NCI-H1048 (cell line): ENCODE results near the gene OR10D3.
"Not testable (repeated sequence)": the region's sequence is repeated elsewhere in the genome, so short reads cannot be mapped to it uniquely, and the experiment has no call there.

Experiments used
- DNase-seq: peaks from one replicate; lab custom pipeline; 2025; lab: John Stamatoyannopoulos, UW

Gene OR10D3, protein sequence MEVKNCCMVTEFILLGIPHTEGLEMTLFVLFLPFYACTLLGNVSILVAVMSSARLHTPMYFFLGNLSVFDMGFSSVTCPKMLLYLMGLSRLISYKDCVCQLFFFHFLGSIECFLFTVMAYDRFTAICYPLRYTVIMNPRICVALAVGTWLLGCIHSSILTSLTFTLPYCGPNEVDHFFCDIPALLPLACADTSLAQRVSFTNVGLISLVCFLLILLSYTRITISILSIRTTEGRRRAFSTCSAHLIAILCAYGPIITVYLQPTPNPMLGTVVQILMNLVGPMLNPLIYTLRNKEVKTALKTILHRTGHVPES

DNA sequence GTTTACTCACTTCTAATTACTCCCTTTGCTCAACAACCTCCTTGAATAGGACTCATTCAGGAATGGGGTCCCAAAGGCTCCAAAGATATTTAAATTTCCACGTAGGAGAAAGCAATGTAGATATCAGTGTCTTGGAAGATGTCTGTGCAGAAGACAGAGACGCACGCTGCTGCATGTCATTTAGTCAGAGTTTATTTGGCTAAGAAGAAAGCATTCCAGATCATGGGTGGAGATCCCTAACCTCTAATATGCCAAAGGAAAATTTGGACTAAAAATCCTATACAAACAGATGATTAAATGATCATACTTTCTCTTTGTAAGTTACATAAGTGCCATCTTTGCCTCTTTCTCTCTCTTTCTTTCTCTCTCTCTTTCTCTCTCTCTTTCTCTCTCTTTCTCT lies at the start of gene OR10D3:
TSS of gene OR10D3 (plus strand) at position 278 of the 400 bp plus-strand sequence. CDS start 1,925 bp downstream, outside the sequence.
- DNase-seq, result no peak

DNA sequence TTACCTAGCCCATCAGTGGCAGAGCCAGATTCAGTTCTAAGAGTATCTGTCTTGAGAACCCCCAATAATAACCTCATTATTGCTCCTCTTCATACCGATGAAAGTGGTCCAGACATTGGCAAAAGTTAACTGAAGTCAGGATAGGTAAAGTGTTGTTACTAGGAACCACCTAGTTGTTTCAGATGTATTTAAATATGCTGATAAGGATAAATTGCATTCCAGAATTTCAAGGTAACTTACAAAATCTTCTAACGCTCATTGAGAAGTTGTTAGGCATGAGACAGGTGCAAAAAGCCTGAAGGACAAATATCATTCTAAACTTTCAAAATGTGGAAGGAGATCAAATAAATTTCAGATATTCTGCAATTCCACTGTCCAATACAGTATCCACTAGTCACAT lies 40.1 kb upstream of the OR10D3 start:
- no peak for DNase-seq

DNA sequence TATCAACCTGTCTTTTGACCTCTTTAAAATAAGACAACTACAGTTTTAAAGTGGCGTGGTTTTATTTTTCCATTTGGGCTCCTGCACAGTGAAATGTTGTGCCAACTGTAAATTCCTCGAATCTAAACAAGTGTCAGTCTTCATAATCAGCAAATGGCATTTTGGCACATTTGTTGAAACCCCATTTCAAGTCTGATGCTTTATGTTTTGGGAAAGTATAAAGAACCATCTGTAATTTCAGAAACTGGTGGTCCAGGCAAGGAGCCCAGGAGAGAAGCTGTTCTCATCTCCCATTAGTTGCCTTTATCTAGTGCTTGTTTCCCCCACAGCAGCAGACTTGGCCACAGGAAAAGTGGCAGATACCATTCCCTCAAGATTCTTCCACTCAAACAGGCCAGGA lies 35.2 kb upstream of the OR10D3 start:
- DNase-seq, result no peak

DNA sequence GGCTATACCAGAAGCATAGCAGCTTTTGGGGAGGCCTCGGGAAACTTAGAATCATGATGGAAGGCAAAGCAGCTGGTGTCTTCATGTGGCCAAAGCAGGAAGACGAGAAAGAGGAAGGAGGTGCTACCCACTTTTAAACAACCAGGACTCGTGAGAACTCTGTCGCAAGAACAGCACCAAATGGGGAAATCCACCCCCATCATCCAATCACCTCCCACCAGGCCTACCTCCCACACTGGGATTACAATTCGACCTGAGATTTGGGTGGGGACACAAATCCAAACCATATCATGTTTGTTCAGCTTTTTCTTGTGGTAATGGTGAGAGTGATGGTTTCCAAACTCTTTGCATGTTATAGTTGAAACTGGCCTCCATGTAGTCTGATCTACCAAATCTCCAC lies 32.5 kb upstream of the OR10D3 start:
- no peak for DNase-seq

DNA sequence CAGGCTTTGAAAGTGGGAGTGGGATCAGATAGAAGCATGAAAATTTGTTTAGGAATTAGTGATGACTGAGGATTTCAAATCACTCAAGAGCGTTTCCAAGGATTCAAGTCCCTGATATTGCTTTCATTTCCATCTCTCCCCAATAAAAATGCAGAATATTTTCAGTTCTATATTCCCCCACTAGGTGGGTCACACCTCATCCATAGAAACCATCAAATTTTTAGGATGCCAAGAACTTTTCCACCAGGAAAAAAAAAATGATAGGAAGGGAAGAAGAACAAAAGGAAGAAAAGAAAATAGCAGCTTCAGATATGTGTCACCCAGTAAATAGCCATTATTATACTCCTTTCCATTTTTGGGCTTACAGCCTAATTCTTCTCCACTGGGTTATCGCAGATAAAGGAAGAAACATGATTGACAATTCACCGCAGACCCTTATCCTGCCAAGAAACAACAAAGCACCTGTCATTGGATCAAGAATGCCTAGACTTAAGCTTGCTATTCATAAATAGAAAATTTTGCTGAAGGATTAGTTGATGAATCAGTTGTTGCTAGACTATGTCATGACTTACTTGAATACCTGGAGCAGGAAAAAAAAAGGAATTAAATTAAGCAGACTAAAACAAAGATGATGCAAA lies 30.3 kb upstream of the OR10D3 start:
- DNase-seq, result no peak

DNA sequence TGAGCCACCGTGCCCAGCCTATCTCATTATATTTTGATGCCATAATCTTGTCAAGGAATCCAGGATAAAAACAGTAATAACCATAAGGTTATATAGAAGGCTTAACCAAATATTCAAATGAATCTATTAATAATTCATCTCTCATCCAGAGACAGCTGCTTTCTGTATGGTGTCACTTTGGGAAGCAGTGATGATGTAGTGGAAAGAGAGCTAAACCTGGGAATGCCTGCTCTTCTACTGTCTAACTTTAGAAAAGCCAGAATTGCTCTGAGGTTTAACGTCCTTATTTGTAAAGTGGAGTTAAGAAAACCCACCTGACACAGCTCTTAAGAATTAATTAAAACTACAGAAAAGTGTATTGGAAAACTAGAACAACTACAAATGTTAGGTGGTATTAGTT lies 29.3 kb upstream of the OR10D3 start:
- no peak for DNase-seq

DNA sequence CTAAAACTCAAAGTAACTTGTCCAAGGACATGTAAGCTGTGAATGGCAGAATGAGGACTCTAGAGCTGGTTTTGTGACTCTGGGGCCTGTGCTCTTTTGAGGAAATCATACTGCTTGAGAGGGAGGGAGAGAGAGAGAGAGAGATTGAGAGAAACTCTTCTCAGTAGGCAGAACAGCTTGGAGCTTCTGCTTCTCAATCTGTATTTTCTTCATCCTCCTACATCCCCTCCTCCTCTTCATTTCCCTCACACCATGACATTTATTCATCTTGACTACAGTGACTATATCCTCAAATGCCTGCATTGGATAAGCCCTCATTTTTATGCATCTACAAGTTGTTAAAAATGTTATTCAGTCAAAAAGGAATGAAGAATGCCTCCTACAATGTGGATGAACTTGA lies 23.7 kb upstream of the OR10D3 start:
- no peak for DNase-seq

DNA sequence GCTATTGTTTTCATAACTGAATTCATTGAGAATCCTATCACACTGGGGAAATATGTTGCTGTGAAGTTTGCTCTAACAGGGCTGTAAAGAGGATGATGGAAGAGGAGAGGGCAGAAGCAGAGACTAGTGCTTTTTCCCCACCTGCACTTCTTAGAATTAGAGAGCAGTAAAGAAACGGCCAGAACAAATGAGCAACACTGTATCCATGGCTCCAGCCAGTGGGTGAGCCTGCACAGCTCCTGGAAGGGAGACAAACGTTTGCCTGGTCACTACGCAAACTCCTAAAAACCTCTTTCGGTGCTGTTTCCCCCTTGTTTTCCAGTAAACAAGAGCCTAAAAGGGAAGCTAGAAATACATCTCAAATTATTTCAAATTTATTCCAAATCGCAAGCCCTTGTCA lies 22.2 kb upstream of the OR10D3 start:
- no peak for DNase-seq

DNA sequence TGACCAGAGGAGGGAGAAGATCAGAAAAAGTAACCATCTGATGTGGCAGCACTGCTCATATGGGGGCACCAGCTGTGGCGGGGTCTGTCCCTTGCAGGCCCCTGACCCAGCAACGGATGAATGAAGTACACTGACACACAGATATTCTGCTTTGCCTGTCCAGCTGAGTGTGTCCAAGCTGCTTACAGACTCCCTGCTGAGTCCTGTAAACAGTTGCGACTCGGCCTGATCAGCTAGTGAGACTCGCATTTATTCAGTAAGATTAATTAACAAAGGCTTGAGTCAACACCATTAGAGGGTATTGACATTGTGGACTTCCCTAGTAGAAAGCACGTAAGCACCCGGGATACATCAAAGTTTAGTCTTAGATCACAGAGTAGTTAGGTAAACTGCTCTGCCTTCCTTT lies 15.3 kb upstream of the OR10D3 start:
- no peak for DNase-seq

DNA sequence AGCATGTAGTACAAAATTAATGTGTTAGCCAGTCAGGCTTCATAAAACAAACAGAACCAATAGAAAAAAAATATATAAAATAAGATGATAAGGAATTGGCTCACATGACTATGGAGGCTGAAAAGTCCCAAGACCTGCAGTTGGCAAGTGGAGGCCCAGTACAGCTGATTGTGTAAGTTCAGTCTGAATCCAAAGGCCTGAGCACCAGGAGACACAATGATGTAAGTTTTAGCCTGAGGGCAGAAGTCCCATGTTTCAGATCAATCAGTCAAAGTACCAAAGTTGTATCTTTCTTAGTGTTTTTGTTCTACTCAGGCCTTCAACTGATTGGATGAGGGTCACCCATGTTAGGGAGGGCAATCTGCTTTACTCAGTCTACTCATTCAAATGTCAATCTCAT lies 14.3 kb upstream of the OR10D3 start:
- DNase-seq, result no peak

DNA sequence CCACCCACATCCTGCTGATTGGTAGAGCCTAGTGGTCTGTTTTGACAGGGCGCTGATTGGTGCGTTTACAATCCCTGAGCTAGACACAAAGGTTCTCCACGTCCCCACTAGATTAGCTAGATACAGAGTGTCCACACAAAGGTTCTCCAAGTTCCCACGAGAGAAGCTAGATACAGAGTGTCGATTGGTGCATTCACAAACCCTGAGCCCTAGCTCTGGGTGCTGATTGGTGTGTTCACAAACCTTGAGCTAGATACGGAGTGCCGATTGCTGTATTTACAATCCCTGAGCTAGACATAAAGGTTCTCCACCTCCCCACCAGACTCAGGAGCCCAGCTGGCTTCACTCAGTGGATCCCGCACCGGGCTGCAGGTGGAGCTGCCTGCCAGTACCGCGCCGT lies 12.8 kb upstream of the OR10D3 start:
- not testable (repeated sequence) for DNase-seq

DNA sequence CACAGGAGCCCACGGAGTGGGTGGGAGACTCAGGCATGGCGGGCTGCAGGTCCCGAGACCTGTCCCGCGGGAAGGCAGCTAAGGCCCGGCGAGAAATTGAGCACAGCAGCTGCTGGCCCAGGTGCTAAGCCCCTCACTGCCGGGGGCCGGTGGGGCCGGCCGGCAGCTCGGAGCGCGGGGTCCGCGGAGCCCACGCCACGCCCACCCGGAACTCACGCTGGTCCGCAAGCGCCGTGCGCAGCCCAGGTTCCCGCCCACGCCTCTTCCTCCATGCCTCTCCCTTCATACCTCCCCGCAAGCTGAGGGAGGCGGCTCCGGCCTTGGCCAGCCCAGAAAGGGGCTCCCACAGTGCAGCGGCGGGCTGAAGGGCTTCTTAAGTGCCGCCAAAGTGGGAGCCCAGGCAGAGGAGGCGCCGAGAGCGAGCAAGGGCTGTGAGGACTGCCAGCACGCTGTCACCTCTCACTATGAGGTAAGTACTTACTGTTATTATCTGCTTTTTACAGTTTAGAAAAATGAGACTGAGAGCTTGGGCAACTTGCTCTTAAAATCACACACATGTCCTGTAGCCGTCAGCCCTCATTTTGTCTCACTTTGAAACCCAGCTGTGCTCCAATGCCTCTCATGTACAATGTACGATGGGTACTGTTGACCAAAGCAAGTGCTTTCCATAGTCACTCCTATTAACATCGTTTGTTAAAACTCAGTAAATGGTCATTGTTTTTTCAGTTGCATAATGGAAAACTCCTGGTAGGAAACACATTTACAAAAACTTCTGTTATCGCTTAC lies 12.2 kb upstream of the OR10D3 start:
- no peak for DNase-seq

DNA sequence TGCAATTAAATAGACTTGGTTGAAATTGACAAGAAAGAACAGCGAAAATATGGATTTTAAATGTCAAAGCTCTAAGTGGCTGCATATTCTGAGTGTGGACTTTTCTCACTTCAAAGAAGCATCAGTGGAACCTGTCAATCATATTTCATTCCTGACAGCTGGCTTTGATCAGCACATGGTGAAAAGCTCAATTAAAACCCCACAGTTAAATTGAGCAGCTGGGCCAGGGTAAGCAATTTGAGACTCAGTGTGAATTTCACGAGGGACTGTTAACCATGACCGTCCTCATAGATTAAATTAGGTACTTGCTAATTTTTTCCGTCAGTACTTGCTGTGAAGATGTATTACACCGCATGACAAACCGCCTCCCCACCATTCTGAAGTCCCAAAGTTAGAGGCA lies 11.0 kb upstream of the OR10D3 start:
- DNase-seq, result no peak

DNA sequence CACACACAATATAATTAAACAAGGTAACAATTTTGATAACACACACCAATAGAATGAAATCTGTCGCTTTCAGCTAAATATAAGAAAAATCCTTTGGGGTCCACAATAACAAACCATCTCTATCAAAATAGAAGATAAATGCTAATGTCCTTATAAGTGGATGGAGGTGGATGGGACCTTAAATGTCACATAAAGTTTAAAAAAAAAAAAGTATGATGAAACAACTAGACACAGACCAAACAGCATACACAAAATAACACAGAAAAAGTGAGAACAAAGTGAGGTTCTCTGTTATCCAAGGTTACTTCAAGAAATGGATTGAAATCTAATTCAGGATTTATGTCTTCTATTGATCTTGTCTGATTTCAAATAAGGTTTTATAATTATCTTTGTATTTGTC lies 10.5 kb upstream of the OR10D3 start:
- DNase-seq, result no peak

DNA sequence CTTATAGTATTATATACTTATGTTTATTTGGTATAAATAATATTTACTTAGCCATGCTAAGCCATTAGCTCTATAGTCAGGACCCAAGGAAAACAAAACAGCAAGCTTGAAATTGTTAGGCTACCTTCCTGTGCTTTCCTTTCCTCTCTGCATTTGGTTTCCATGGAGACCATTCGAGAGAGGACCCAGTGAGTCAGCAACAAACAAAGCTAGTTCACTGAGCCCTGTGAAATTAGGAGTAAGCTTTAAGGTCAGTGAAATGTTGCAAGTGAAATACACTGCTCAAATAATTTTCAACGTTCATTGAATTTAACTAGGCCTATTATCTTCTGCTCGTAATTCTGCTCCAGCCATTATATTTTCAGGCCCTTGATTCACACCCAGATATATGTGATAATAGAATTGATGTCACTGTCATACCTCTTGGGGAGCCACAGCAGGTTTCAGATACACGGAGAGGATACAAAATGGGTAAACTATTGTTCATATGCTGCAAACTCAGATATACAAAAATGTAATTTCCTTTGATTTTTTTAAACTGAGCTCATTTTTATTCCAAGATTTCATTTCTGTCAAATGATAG lies 9.1 kb upstream of the OR10D3 start:
- no peak for DNase-seq

DNA sequence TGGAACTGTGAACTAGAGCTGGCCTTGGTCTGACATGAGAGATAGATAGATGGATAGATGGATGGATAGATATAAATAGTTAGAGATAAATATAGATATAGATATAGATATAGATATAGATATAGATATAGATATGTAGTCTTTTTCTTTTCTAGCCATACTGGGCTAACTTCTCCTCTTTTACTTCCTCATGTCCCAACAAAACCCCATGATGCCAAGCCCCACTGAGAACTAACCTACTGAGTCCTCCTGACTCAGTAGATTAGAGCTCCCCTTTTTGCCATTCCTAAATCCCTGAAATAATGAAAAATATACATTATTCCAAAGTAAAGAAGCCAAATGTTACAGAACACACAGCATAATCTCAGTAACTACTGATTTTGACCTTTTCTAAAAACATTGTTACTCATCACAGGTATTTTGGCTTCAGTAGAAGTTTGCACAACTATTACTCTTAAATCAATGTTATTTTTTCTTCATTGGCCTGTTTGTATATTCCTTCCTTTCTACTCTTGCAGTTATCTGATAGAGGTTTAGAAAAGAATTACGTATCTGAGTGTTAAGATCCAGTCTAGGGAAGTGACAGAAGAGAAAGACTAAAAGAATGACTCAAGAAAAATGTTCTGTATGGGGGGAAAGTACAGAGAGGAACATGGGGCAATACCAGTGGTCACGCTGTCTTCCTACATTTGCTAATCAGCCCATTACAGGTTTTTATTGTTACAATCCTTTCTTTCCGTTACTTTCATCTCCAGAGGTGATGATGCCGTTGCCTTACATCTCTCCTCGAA lies 6.0 kb upstream of the OR10D3 start:
- no peak for DNase-seq

DNA sequence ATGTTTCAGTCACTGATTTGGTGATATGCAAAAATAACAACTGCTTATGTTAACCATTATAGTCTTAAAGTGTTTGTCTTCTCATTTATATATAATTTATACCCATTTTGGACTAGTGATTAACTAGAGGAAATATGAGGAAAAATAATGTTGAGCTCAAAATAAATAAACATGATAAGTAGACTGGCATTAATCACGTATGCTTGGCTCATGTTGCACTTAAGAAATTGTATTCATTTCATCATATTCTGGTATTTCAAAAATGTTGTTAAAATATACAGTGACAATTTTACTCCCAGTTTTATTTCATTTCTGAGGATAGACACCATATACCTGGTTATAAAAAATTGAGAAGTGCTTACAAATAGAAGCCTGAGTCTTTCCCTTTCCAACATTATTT lies 3.8 kb upstream of the OR10D3 start:
- DNase-seq, result no peak

DNA sequence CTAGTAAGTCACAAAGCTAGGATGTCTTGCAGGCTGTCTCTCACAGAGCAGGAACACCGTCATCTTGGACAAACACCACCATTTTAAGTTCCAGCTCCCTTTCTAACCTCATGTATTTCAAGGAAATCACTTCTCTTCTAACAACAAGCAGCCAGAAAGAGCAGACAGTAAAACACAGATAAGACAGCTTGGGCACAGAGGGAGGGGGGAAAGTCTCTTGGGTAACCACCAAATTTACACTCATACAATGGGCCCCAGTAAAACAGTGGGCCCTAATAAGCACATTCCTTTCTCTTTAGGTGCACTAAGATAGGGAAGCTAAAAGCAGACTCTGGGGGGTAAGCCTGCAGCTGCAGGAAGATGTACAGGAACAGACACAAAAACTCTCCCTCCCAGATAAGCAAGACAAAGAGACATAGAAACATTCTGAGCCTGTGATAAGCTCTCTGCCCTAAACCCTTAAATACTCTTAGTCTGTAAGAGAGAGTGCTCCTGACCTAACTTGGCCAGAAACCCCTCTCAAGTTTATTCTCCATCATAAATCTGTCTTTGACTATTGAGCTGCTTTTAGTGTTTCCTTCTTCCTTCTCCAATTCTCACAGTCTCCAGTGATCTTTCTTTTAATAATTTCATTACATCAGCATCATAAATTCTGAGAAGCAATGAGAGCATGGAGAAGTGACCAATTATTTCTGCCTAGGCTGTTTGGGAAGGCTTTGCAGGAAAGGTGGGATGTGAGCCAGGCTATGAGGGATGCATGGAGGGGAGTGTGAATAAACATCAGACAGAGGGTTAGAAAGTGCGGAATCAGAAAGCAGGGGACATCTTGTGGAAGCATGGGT lies 7.4 kb downstream of the OR10D3 start:
- no peak for DNase-seq

DNA sequence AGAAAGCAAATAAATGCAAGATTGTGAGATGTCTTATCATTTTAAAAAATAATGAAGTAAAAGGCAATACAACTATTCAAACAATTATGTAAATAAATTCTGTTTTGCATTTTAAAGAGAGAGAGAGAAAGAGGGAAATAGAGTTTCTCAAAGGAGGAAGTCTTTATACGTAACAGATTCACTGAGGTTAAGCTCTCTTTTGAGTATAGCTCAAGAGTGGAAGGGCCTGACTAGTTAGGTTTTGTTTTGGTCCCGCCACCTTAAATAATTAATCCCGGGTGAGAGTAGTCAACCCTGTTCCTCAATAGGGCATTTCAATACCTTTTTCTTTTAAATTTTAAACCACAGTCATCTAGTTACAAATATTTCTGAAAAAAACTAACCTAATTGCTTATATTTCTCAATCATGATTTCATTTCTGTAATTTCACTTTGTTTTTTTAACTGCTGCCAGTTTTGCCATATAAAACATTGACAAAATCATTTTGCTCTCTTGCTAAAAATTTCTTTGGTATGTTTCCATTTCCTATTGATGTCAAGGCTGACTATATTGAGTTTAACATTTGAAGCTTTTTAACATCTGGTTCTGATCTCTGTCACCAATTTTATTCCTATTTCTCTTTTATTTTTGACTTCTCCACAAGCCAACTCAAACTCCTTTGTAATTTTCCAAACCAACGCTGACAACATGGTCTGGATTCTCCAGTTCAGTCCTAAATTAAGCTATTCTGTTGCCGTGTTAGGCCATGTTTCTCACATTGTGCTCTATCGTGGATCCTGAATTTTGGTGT lies 10.3 kb downstream of the OR10D3 start:
- DNase-seq, result no peak
